ENCODE measurements around the gene PHKG2. TPM values are rescaled to one million over a fixed set of nuclear protein-coding genes. Genes with fewer than 3 reads are reported as not detected.
A peak's percentile ranks its signal among the peaks of the same experiment; 100 is the strongest.

The PHKG2 gene
- total RNA-seq, 8 experiments from 2014 or later = 12.0 to 35.7 (median 18.6) TPM

- in situ Hi-C loops (cut with MboI; ENCODE audit: low pct_unique_long_range_greater_than_20kb in 2 of 9, low sequenced_read_pairs in 9 of 9, unreplicated experiment in 9 of 9) = no loop called here
- 0 to 6% (median 0%) methylated on average over 2 to 17 of the region's 60 CpGs; no CpG with 5 or more reads in 3 of the 10 experiments for WGBS, 10 experiments
- ATAC-seq (replicated peaks in 6 of 8) = peak; percentile 90 to 95 (median 92)
- Histone ChIP-seq H3K27ac (peak within 1 kb of the TSS; percentile 74 to 94), H3K4me1 (replicated peaks in 1 of 2) (peaks cover 15 to 18% of the 10 kb centered on the region in 2 donors), H3K4me3 (peak within 1 kb of the TSS; percentile 69 to 92 (median 85))
Measured at GRCh38 chr16:30761928-30762902, 14.0 kb downstream of the PHKG2 start, which contains the start of the genes CFAP119 and RNF40. Gene CFAP119, minus strand, starts transcription at chr16:30762062. Its CDS starts 314 bp downstream, at chr16:30761748. Gene RNF40, plus strand, starts transcription at chr16:30762322. Its CDS starts 224 bp downstream, at chr16:30762546.

GRCh38 chr16:30762991-30763725, 14.9 kb downstream of the PHKG2 start:
- peak overlapping the region; percentile 69 to 92 (median 85) for H3K4me3 ChIP-seq
- no peak for ATAC-seq (replicated peaks in 6 of 8)
- 40 to 100% (median 70%) methylated on average over 1 to 14 of the region's 15 CpGs; no CpG with 5 or more reads in 2 of the 10 experiments for WGBS, 10 experiments
- H3K4me1 ChIP-seq (replicated peaks in 1 of 2) = peaks cover 15 to 18% of the 10 kb centered on the region in 2 donors
- in situ Hi-C loops (cut with MboI; ENCODE audit: low pct_unique_long_range_greater_than_20kb in 2 of 9, low sequenced_read_pairs in 9 of 9, unreplicated experiment in 9 of 9) = no loop called here
- H3K27ac ChIP-seq = peak overlapping the region; percentile 74 to 94

- Histone ChIP-seq H3K4me1 (replicated peaks in 1 of 2) (peaks cover 15 to 18% of the 10 kb centered on the region in 2 donors), H3K4me3 (no peak overlapping the region), H3K27ac (no peak overlapping the region)
- 83 to 100% (median 97%) methylated on average over 1 to 7 of the region's 11 CpGs; no CpG with 5 or more reads in 7 of the 10 experiments for WGBS, 10 experiments
- ATAC-seq (replicated peaks in 6 of 8) = no peak
- in situ Hi-C loops (cut with MboI; ENCODE audit: low pct_unique_long_range_greater_than_20kb in 2 of 9, low sequenced_read_pairs in 9 of 9, unreplicated experiment in 9 of 9) = no loop called here
Measured at GRCh38 chr16:30764086-30764485, 15.9 kb downstream of the PHKG2 start.

GRCh38 chr16:30764816-30765465, 16.7 kb downstream of the PHKG2 start:
- H3K4me3 ChIP-seq = no peak overlapping the region
- WGBS, 10 experiments = 80 to 100% (median 98%) methylated on average over 1 to 5 of the region's 12 CpGs; no CpG with 5 or more reads in 4 of the 10 experiments
- no peak overlapping the region for H3K27ac ChIP-seq
- ATAC-seq (replicated peaks in 6 of 8) = no peak
- peaks cover 15 to 18% of the 10 kb centered on the region in 2 donors for H3K4me1 ChIP-seq (replicated peaks in 1 of 2)
- in situ Hi-C loops (cut with MboI; ENCODE audit: low pct_unique_long_range_greater_than_20kb in 2 of 9, low sequenced_read_pairs in 9 of 9, unreplicated experiment in 9 of 9) = no loop called here

GRCh38 chr16:30766206-30766932, 18.1 kb downstream of the PHKG2 start:
- in situ Hi-C loops (cut with MboI; ENCODE audit: low pct_unique_long_range_greater_than_20kb in 2 of 9, low sequenced_read_pairs in 9 of 9, unreplicated experiment in 9 of 9) = no loop called here
- ATAC-seq (replicated peaks in 6 of 8) = no peak
- Histone ChIP-seq H3K4me1 (replicated peaks in 1 of 2) (peaks cover 9 to 11% of the 10 kb centered on the region in 2 donors), H3K4me3 (no peak overlapping the region), H3K27ac (no peak overlapping the region)
- 29 to 100% (median 96%) methylated on average over 1 to 17 of the region's 29 CpGs; no CpG with 5 or more reads in 2 of the 10 experiments for WGBS, 10 experiments

DNA sequence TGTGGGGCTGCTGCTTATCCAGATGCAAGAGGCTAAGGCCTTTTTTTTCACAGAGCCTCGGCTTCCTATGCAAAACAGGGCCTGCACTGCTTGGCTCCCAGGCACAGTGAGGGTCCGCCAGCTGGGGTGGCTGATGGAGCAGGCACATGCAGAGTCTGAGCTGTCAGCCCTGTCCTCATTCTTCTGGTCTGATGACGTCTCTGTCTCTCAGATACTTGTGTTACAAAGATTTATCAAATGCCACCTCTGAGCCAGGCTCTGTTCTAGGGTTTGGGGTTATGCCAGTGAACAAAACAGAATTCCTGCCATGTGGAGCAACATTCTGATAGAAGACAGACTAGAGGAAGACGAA, 18.7 kb downstream of the PHKG2 start:
- Histone ChIP-seq H3K27ac (no peak overlapping the region), H3K4me1 (replicated peaks in 1 of 2) (peaks cover 9 to 11% of the 10 kb centered on the region in 2 donors), H3K4me3 (no peak overlapping the region)
- in situ Hi-C loops (cut with MboI; ENCODE audit: low pct_unique_long_range_greater_than_20kb in 2 of 9, low sequenced_read_pairs in 9 of 9, unreplicated experiment in 9 of 9) = no loop called here
- ATAC-seq (replicated peaks in 6 of 8) = no peak
- WGBS, 10 experiments = 13 to 94% (median 73%) methylated on average over 1 to 4 of the region's 4 CpGs

GRCh38 chr16:30767767-30768465, 19.7 kb downstream of the PHKG2 start:
- Histone ChIP-seq H3K4me3 (no peak overlapping the region), H3K27ac (no peak overlapping the region)
- 85 to 100% (median 90%) methylated on average over 1 to 10 of the region's 18 CpGs; no CpG with 5 or more reads in 4 of the 10 experiments for WGBS, 10 experiments

GRCh38 chr16:30768583-30769181, 20.5 kb downstream of the PHKG2 start:
- Histone ChIP-seq H3K4me1 (replicated peaks in 1 of 2) (peaks cover under 1 to 1% of the 10 kb centered on the region in 2 donors), H3K27ac (no peak overlapping the region), H3K4me3 (no peak overlapping the region)
- 87 to 100% (median 97%) methylated on average over 1 to 11 of the region's 23 CpGs; no CpG with 5 or more reads in 2 of the 10 experiments for WGBS, 10 experiments
- in situ Hi-C loops (cut with MboI; ENCODE audit: low pct_unique_long_range_greater_than_20kb in 2 of 9, low sequenced_read_pairs in 9 of 9, unreplicated experiment in 9 of 9) = no loop called here
- no peak for ATAC-seq (replicated peaks in 6 of 8)

More at GRCh38 chr16:30767767-30768465, 19.7 kb downstream of the PHKG2 start:
- peaks cover 8 to 9% of the 10 kb centered on the region in 2 donors for H3K4me1 ChIP-seq (replicated peaks in 1 of 2)
- peak in 5 of 8 experiments; percentile 7 to 33 (median 15) for ATAC-seq (replicated peaks in 6 of 8)
- in situ Hi-C loops (cut with MboI; ENCODE audit: low pct_unique_long_range_greater_than_20kb in 2 of 9, low sequenced_read_pairs in 9 of 9, unreplicated experiment in 9 of 9) = no loop called here

DNA sequence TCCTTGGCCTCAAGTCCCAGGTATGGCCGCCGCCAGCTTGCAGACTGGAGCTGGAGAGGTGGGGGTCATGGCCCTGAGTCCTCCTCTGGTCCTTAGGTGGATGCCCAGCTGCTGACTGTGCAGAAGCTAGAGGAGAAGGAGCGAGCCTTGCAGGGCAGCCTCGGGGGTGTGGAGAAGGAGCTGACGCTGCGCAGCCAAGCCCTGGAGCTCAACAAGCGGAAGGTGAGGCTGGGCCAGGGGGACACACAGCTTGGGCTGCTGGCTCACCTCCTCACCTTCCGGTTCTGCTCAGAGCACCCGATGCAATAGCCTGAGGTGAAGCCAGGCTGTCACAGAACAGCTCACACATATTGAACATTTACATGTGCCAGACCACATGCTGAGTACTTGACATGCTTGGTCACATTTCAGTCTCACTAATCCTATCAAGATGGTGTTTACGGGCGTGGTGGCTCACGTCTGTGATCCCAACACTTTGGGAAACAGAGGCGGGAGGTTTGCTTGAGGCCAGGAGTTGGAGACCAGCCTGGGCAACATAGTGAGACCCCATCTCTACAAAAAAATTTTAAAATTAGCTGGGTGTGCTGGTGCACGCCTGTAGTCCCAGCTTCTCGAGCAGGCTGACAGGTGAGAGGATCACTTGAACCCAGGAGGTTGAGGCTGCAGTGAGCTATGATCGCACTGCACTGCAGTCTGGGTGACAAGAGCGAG, 21.3 kb downstream of the PHKG2 start:
- no peak for ATAC-seq (replicated peaks in 6 of 8)
- WGBS, 10 experiments = 75 to 100% (median 97%) methylated on average over 2 to 13 of the region's 17 CpGs; no CpG with 5 or more reads in 5 of the 10 experiments
- Histone ChIP-seq H3K4me1 (replicated peaks in 1 of 2) (peaks cover 0 to 1% of the 10 kb centered on the region in 2 donors), H3K4me3 (no peak overlapping the region), H3K27ac (no peak overlapping the region)
- in situ Hi-C loops (cut with MboI; ENCODE audit: low pct_unique_long_range_greater_than_20kb in 2 of 9, low sequenced_read_pairs in 9 of 9, unreplicated experiment in 9 of 9) = no loop called here

DNA sequence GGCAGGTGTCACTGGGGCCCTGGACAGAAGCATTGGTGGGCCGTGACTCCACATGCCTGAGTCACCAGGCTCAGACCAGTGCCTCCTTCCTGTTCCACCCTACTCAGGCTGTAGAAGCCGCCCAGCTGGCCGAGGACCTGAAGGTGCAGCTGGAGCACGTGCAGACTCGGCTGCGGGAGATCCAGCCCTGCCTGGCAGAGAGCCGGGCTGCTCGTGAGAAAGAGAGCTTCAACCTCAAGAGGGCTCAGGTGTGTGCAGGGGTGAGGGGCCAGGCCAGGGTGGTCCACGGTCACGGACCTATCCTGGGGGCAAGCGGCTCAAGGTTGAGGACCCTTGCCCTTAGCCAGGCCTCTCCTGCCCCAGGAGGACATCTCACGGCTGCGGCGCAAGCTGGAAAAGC, 23.5 kb downstream of the PHKG2 start:
- in situ Hi-C loops (cut with MboI; ENCODE audit: low pct_unique_long_range_greater_than_20kb in 2 of 9, low sequenced_read_pairs in 9 of 9, unreplicated experiment in 9 of 9) = no loop called here
- 60 to 100% (median 96%) methylated on average over 1 to 9 of the region's 14 CpGs; no CpG with 5 or more reads in 6 of the 10 experiments for WGBS, 10 experiments

DNA sequence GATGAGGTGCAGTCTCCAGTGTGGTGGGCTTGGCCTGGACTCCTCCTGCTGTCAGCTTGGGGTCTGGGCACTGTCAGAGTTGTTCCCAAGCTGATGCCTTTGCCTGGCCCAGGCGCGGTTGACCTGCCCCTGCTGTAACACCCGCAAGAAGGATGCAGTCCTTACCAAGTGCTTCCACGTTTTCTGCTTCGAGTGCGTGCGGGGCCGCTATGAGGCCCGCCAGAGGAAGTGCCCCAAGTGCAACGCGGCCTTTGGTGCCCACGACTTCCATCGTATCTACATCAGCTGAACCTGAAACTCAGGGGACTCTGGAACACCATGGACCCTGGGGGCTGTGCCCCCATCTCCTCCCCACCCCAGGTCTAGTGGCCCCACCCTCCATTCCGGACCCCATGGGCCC, 25.6 kb downstream of the PHKG2 start:
- H3K4me1 ChIP-seq (replicated peaks in 1 of 2) = peaks cover 20 to 22% of the 10 kb centered on the region in 2 donors
- H3K27ac ChIP-seq = no peak overlapping the region
- 95 to 98% methylated on average over 7 to 8 of the region's 14 CpGs; no CpG with 5 or more reads in 8 of the 10 experiments for WGBS, 10 experiments
- in situ Hi-C loops (cut with MboI; ENCODE audit: low pct_unique_long_range_greater_than_20kb in 2 of 9, low sequenced_read_pairs in 9 of 9, unreplicated experiment in 9 of 9) = no loop called here
- ATAC-seq (replicated peaks in 6 of 8) = no peak
- H3K4me3 ChIP-seq = no peak overlapping the region

More for the DNA sequence above, 23.5 kb downstream of the PHKG2 start:
- ATAC-seq (replicated peaks in 6 of 8) = peak in 2 of 8 experiments; percentile 1 to 19
- no peak overlapping the region for H3K27ac ChIP-seq
- no peak overlapping the region for H3K4me3 ChIP-seq
- H3K4me1 ChIP-seq (replicated peaks in 1 of 2) = peaks cover 9 to 12% of the 10 kb centered on the region in 2 donors

Measured in motor neuron (in vitro differentiated cells).